ENCODE measurements around the gene TNRC6B.
A peak's percentile ranks its signal among the peaks of the same experiment; 100 is the strongest.
"Not testable (repeated sequence)": the region's sequence is repeated elsewhere in the genome, so short reads cannot be mapped to it uniquely, and the experiment has no call there.

TNRC6B gene

GRCh38 chr22:40305625-40306024 is 127.9 kb downstream of the TNRC6B start:
- H3K4me3 ChIP-seq (ENCODE audit: control insufficient read depth, low read depth, low read length), result no peak overlapping the region
- TF ChIP-seq CTCF (conservative IDR thresholded peaks at IDR 0.05; ENCODE audit: control insufficient read depth, insufficient read depth, low read depth, low read length), result no peak
- DNase-seq (ENCODE audit: low read depth), result no peak

DNA sequence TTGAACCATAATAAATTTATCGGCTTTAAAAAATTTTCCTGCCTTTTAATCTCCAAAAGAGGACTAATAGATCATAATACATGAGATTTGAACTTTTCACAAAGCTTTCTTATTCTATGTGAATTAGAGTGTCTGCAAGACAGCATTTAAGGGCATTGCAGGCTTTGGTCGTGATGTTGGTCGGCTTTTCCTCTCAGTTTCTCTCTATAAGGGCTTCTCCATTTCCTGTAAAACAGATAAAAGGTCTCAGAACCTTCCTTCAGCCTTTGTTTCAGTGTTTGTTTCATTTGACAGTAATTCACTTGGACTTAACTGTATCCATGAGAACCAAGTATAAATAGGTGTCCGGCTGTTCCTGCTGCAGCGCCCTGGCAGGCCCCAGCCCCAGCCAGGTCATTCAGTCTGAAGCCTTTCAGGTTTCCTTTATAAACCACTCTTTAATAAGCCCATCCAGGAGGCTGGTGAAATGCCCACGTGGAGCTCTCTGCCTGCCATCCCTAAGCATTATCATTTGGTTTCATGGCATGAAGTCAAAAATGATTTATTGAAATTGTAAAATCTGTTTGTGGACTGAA is 131.4 kb downstream of the TNRC6B start:
- TF ChIP-seq CTCF (conservative IDR thresholded peaks at IDR 0.05; ENCODE audit: control insufficient read depth, insufficient read depth, low read depth, low read length), result no peak
- no peak overlapping the region for H3K4me3 ChIP-seq (ENCODE audit: control insufficient read depth, low read depth, low read length)
- no peak for DNase-seq (ENCODE audit: low read depth)

GRCh38 chr22:40309631-40310030 is 131.9 kb downstream of the TNRC6B start:
- DNase-seq (ENCODE audit: low read depth), result no peak
- TF ChIP-seq CTCF (conservative IDR thresholded peaks at IDR 0.05; ENCODE audit: control insufficient read depth, insufficient read depth, low read depth, low read length), result no peak
- no peak overlapping the region for H3K4me3 ChIP-seq (ENCODE audit: control insufficient read depth, low read depth, low read length)

GRCh38 chr22:40310081-40310767 is 132.5 kb downstream of the TNRC6B start:
- no peak for TF ChIP-seq CTCF (conservative IDR thresholded peaks at IDR 0.05; ENCODE audit: control insufficient read depth, insufficient read depth, low read depth, low read length)
- peak overlapping the region; percentile 23 for H3K4me3 ChIP-seq (ENCODE audit: control insufficient read depth, low read depth, low read length)
- DNase-seq (ENCODE audit: low read depth), result peak; percentile 91

DNA sequence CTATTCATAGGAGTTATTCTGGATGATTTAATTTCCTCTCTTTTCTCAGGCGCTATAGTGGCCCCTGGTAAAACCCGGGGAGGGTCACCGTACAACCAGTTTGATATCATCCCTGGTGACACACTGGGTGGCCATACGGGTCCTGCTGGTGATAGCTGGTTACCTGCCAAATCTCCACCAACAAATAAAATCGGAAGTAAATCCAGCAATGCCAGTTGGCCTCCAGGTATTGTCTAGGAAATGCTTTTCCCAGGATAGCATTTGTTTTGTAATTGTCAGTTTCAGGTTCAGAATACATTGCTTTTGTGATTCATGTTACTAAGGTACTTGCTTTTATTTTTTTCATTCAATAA is 133.0 kb downstream of the TNRC6B start:
- H3K4me3 ChIP-seq (ENCODE audit: control insufficient read depth, low read depth, low read length), result peak overlapping the region; percentile 23
- DNase-seq (ENCODE audit: low read depth), result no peak
- no peak for TF ChIP-seq CTCF (conservative IDR thresholded peaks at IDR 0.05; ENCODE audit: control insufficient read depth, insufficient read depth, low read depth, low read length)

DNA sequence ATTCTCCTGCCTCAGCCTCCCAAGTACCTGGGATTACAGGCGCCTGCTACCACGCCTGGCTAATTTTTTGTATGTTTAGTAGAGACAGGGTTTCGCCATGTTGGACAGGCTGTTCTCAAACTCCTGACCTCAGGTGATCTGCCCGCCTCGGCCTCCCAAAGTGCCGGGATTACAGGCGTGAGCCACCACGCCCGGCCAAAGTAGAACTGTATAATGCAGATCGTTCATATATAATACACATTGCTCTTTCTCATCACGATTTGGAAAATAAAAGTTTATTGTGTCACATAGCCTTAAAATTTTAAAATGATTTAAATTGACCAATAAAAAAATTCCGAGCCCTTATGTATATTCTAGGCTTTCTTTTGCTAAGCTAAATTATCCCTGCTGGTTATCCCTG is 133.9 kb downstream of the TNRC6B start:
- H3K4me3 ChIP-seq (ENCODE audit: control insufficient read depth, low read depth, low read length); DNase-seq (ENCODE audit: low read depth): not testable (repeated sequence)

- no peak for DNase-seq (ENCODE audit: low read depth)
- no peak overlapping the region for H3K4me3 ChIP-seq (ENCODE audit: control insufficient read depth, low read depth, low read length)
- TF ChIP-seq CTCF (conservative IDR thresholded peaks at IDR 0.05; ENCODE audit: control insufficient read depth, insufficient read depth, low read depth, low read length), result no peak
Measured at GRCh38 chr22:40312050-40312449, 134.3 kb downstream of the TNRC6B start.

All from fibroblast of mammary gland (primary cell).